Omental fat pad (tissue), 4 donors: ENCODE data around the gene TRIP10. TPM values are rescaled to one million over a fixed set of nuclear protein-coding genes. Genes with fewer than 3 reads are reported as not detected.

Source experiments
- ATAC-seq: fragments of 150-250 bp; one replicate; pipeline ENCODE4 v1.9.1; 2016; ENCODE audit warnings: mild to moderate bottlenecking, moderate library complexity; ENCODE audit not compliant: low FRiP score
- DNase-seq: peaks from one replicate; pipeline ENCODE4 v3.0.0-alpha.2; 2019; ENCODE audit warnings: low spot score
- total RNA-seq, 4 donors: library from RNA; depleted of rRNA; stranded (reverse); fragments of >200 nt; gene quantifications; one replicate each; pipeline ENCODE4 v1.1.0, GENCODE V29; 2016
- TF ChIP-seq, protein P1 (sequence below), 3 donors: fragments of 450-650 bp; IDR thresholded peaks; one replicate each; pipeline ENCODE4 v1.5.1; 2016 to 2017; ENCODE audit warnings: antibody characterized with exemption in 3 of 3, mild to moderate bottlenecking in 3 of 3, moderate library complexity in 2 of 3

The TRIP10 gene
- total RNA-seq, 4 donors from 2014 or later = 42.5 to 110 (median 66.6) TPM

DNA sequence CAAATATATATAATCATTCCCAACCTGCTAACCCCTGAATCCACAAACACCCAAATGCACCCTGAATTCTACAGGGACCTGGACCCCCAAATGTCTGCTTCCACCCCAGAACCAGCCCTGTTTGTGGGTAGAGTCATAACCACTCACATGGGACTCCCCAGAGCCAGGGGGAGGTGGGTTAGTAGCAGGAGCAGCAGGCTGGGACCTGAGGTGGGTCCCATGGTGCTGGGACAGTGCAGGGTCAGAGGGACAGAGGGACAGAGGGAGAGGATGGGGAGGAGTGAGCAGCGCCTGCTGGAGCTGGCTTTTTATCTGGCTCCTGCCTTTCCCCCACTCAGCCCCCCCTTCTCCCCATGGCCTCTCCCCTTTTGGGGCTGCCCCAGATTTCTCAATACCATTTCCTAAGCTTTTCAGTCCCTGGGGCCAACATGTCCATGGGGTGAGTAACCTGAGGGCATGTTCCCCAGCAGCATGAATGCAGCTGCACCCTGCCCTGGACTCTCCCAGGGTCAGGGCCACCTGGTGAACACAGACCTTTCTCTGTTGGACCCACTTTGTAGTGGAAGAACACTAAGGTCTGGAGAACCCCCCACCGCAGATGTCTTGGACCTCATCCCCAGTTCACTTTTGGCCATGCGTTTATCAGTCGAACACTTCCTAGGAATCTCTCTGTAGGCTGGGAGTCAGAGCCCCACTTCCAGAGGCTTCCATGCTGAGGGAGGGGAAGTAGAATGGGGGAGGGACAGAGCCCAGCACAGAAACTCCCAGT lies 18.9 kb upstream of the TRIP10 start, which contains the start of gene C3:
Gene C3, minus strand, starts transcription at position 282 of the 769 bp plus-strand sequence. Its CDS starts 61 bp downstream, at position 221.
- ATAC-seq (peak; percentile 72), DNase-seq (peak; percentile 47)
- TF ChIP-seq, protein P1, sequence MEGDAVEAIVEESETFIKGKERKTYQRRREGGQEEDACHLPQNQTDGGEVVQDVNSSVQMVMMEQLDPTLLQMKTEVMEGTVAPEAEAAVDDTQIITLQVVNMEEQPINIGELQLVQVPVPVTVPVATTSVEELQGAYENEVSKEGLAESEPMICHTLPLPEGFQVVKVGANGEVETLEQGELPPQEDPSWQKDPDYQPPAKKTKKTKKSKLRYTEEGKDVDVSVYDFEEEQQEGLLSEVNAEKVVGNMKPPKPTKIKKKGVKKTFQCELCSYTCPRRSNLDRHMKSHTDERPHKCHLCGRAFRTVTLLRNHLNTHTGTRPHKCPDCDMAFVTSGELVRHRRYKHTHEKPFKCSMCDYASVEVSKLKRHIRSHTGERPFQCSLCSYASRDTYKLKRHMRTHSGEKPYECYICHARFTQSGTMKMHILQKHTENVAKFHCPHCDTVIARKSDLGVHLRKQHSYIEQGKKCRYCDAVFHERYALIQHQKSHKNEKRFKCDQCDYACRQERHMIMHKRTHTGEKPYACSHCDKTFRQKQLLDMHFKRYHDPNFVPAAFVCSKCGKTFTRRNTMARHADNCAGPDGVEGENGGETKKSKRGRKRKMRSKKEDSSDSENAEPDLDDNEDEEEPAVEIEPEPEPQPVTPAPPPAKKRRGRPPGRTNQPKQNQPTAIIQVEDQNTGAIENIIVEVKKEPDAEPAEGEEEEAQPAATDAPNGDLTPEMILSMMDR (IDR thresholded peaks at IDR 0.05) = no peak

DNA sequence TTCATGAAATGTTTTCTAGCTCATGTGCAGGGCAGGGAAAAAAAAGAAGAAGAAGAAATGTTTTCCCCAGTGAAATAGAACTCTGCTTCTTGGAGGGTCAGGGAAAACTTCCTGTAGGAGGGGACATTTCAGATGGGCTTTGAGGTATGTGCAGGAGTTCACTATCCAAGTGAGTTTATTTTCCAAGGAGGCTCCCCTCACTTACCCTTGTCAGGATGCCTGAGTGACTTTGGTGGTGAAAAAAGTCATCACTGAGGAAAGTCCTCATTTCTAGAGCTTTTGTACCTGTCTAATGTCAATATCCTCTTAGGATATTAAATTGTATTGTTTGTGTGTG lies 18.4 kb upstream of the TRIP10 start:
- TF ChIP-seq, protein P1 (IDR thresholded peaks at IDR 0.05) = no peak
- DNase-seq = no peak
- no peak for ATAC-seq

DNA sequence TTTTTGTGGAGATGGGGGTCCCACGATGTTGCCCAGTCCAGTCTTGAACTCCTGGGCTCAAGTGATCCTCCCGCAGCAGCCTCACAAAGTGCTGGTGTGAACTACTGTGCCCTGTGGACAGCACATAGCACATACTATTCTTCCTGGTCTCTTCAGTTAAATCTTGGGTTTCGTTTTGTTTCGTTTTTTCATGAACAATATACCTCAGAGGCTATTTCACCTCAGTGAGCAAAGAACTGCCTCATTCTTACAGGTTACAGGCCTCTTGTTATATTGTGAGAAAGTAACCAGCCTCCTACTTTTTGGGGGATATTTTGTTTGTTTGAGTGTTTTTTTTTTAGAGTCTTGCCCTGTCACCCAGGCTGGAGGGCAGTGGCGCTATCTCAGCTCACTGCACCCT lies 17.7 kb upstream of the TRIP10 start:
- TF ChIP-seq, protein P1 (IDR thresholded peaks at IDR 0.05) = no peak
- no peak for ATAC-seq
- DNase-seq = no peak

DNA sequence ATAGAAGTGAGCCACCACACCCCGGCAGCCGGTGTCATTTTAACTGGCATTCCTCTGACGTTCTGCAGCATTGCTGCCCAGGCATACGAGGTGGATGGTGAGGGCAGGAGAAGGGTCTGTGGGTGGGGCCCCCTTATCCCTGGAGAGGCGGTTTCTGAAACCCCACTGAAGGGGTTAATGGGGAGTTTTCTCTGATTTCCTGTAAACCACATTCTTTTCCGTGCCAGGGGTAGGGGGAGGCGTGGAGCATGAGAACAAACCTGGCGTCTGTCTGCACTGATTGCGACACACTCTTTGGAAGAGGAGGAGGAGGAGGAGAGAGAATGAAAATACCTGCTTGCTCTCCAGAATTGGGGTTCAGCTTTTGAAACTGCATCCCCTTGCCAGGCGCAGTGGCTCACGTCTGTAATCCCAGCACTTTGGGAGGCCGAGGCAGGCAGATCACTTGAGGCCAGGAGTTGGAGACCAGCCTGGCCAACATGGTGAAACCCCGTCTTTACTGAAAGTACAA lies 16.3 kb upstream of the TRIP10 start:
- TF ChIP-seq, protein P1 (IDR thresholded peaks at IDR 0.05) = no peak
- ATAC-seq (peak; percentile 4), DNase-seq (peak; percentile 57)

DNA sequence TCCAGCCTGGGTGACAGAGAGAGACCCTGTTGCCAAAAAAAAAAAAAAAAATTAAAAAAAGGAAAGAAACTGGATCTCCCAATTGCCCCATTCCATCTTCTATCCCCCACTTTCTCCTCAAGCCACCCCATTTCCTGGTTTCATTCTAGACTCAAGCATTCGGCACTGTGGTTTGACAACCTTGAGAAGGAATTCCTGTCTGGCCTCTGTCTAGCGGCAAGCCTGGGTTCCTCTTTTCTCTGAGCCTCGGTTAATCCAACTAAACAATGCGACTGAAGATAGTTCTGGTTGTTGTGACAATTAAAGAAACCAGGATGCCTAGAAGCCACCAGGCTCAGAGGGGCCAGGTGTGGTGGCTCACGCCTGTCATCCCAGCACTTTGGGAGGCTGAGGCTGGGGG lies 15.7 kb upstream of the TRIP10 start:
- ATAC-seq (no peak), DNase-seq (no peak)
- TF ChIP-seq, protein P1 (IDR thresholded peaks at IDR 0.05) = no peak

DNA sequence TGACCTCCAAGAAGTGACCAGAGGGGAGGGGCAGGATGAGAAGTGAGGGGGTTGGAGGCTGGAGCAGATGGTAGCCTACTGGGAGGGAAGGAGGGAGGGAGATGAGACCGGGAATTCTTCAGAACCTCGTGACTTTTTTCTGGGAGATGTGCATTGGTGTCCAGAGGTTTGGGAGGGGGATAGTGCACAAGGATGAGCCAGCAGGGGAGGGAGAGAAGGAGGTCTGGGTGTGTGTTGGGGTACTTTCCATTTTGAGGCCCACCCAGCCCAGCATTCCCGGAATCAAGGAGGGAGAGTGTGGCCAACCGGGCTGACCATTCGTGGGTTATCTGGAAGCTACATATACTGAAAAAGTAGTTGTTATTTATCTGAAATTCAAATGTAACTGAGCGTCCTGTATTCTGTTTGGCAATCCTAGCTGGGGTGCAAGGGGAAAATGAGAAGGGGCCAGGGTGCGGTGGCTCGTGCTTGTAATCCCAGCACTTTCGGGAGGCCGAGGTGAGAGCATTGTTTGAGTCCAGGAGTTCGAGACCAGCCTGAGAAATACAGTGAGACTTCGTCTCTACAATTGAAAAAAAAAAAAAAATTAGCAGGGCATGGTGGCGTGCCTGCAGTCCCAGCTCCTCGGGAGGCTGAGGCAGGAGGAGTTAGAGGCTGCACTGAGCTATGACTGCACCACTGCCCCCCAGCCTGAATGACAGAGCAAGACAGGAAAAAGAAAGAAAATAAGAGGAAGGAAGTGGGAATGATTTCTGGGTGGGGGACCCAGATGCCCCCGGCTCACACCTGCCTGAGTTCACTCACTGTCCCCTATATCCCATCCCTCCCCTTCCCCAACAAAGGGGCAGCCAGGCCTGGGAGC lies 14.6 kb upstream of the TRIP10 start:
- DNase-seq = no peak
- peak; percentile 30 for ATAC-seq
- TF ChIP-seq, protein P1 (IDR thresholded peaks at IDR 0.05) = no peak
